GM12864 (cell line): ENCODE data around the gene ERP44.

ENCODE experiments used
- DNase-seq: peaks from one replicate; pipeline ENCODE4 v3.0.0-alpha.2; 2011; ENCODE audit warnings: low read depth
- H3K4me3 ChIP-seq: 2 replicates; pipeline ENCODE4 v1.5.1; 2011; ENCODE audit warnings: mild to moderate bottlenecking, low read depth, low read length, control low read depth
- TF ChIP-seq, protein P1 (sequence below): IDR thresholded peaks from 2 replicates; pipeline ENCODE4 v1.5.1; 2011; ENCODE audit warnings: low read depth, mild to moderate bottlenecking, moderate library complexity, low read length, control low read depth, inconsistent platforms; ENCODE audit errors: missing control alignments

The ERP44 gene

DNA sequence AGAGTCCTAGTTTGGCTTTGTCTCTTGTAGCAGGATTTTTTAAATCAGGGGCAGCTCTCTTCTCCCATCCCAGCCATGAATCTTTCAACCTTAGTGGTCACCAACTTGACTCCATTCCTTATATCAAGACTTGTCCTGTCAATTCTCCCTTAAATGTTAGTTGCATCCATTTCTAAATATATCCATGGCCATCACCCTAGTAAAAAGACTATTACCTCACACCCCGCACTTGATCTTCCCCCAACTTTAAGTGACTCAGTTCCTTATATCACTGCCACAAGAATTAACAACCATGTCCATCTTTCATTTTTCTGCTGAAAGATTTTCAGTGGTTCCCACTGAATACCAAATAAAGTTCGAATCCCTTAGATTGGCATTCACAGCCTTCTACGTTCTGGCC is 125.3 kb downstream of the ERP44 start:
- TF ChIP-seq, protein P1, sequence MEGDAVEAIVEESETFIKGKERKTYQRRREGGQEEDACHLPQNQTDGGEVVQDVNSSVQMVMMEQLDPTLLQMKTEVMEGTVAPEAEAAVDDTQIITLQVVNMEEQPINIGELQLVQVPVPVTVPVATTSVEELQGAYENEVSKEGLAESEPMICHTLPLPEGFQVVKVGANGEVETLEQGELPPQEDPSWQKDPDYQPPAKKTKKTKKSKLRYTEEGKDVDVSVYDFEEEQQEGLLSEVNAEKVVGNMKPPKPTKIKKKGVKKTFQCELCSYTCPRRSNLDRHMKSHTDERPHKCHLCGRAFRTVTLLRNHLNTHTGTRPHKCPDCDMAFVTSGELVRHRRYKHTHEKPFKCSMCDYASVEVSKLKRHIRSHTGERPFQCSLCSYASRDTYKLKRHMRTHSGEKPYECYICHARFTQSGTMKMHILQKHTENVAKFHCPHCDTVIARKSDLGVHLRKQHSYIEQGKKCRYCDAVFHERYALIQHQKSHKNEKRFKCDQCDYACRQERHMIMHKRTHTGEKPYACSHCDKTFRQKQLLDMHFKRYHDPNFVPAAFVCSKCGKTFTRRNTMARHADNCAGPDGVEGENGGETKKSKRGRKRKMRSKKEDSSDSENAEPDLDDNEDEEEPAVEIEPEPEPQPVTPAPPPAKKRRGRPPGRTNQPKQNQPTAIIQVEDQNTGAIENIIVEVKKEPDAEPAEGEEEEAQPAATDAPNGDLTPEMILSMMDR: no peak
- H3K4me3 ChIP-seq: no peak overlapping the region
- DNase-seq: no peak

DNA sequence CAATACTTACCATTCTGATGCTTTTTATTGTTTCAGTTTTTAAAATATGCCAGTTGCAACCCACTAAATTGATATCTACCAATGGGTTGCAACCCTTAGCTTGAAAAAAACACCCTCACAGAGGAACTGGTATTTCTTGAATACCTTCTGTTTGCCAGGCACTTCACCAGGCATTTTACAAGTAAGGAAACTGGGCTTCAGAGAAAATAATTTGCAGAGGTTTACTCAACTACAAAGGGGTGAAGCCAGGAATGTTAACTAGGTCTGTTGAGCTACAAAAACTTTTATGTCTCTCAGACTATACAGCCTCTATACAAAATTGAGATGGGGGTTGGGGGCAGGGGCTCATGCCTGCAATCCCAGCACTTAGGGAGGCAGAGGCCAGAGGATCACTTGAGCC is 127.4 kb downstream of the ERP44 start:
- TF ChIP-seq, protein P1: no peak

DNA sequence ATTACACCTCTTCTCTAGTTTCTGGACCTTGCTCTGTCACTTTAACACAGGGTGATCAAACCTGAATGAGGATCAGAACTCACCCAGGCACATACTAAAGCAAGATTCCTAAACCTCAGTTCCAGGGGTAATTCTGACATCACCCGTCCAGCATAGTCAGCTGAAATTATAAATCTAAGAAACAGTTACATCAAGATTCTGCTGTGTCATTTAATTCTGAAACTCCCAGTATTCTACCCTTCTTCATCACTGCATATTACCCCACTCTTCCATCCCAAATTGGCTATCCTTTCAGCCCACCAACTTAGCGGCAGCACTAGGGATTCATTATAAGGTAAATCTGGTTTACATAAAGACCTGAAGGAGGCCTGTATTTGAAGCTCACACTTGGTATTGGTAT is 128.3 kb downstream of the ERP44 start:
- TF ChIP-seq, protein P1: no peak
- DNase-seq: no peak
- no peak overlapping the region for H3K4me3 ChIP-seq

More for the DNA sequence above, 127.4 kb downstream of the ERP44 start:
- no peak for DNase-seq
- no peak overlapping the region for H3K4me3 ChIP-seq

DNA sequence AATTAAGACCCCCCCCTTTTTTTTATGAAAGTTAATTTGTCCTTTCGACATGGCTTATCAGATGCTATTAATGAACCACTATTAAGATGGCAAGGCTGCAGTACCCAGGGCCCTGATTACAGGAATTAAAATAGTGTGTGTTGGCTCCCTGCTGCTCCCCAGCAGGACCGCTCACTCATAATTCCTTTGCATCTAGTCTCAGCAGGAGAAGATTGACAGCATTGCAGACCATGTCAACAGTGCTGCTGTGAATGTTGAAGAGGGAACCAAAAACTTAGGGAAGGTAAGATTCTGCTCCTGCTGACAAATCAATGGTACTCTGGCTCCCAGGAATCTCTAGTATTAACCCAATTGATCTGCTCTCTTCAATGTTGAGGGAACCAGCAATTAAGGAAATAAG is 131.3 kb downstream of the ERP44 start:
- H3K4me3 ChIP-seq: no peak overlapping the region
- TF ChIP-seq, protein P1: no peak
- no peak for DNase-seq

DNA sequence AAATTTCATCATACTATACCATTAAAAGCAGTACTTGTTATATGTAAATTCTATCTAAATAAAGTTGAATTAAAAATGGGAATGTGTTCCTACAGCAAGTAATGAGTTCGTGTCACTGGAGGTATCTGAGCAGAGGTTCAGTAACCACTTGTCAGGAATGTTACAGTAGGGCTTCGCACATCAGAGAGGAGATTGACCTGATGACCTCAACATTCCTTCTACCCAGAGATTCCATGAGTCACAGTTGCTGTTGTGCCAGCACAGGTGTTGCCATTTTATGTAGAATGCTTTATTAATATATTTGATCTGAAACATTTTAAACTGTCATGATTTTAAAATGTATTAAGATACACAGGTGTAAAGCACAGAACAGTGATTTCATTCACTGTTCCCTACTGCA is 132.1 kb downstream of the ERP44 start:
- DNase-seq: peak; percentile 10
- TF ChIP-seq, protein P1: no peak
- no peak overlapping the region for H3K4me3 ChIP-seq

DNA sequence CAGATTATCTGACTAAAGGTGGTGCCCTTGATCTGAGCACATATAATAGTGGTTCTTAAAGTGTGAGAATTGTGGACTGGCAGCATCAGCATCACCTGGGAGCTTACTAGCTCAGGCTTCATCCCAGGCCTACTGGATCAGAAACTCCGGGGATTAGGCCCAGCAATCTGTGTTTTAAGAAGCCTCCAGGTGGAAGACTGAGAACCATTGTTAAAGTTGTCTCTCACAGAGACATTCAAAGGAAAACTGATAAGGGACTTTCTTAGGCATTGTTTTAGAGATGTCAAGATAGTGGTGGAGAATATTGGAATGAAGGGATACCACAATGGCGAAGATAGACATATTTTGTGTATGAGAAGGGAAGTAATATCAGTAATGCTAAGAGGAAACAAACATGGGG is 132.8 kb downstream of the ERP44 start:
- H3K4me3 ChIP-seq: no peak overlapping the region
- TF ChIP-seq, protein P1: no peak
- DNase-seq: no peak

DNA sequence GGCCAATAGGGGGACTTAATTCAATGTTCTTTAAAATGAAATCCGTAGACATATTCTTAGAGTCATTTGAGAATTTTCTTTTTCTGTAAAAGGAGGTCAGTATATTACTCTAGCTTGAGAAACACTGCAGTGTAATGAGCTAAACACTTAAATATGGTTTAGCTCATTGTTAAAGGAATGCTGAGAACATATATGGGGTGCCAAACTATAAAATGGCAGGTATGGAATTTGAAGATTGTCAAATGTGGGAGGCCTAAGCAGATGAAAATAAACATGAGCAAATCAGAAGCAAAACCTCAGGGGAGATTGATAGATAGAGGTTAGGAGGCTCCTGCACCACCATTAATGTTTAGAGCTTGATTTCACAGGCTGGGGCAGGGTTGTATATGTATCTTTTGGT is 134.5 kb downstream of the ERP44 start:
- TF ChIP-seq, protein P1: no peak
- no peak for DNase-seq
- H3K4me3 ChIP-seq: no peak overlapping the region
